K562 (cell line): Measurements from ENCODE around the gene PYCR2. TPM values are rescaled to one million over a fixed set of nuclear protein-coding genes. Genes with fewer than 3 reads are reported as not detected.

Source experiments
- CAMTA2 ChIP-seq: fragments of 250-450 bp; sonication (Bioruptor Pico); conservative IDR thresholded peaks from 2 replicates; pipeline ENCODE4 v1.5.1; 2022
- CBFB ChIP-seq: sonication (generic); formaldehyde crosslinking; IDR thresholded peaks from 2 replicates; pipeline ENCODE4 v1.4.0; 2020; ENCODE audit warnings: mild to moderate bottlenecking, missing genetic modification reagents
- CBX5 ChIP-seq: IDR thresholded peaks from 2 replicates; pipeline ENCODE4 v1.6.1; 2014; ENCODE audit warnings: low read depth, borderline replicate concordance
- CREM ChIP-seq: IDR thresholded peaks from 2 replicates; pipeline ENCODE4 v1.6.1; 2014; ENCODE audit warnings: antibody characterized with exemption, low read depth
- HDAC8 ChIP-seq: fragments of 450-650 bp; IDR thresholded peaks from 2 replicates; pipeline ENCODE4 v1.6.1; 2016; ENCODE audit warnings: mild to moderate bottlenecking, missing genetic modification characterization, moderate library complexity, missing compliant biosample characterization
- ILF3 ChIP-seq: fragments of 450-650 bp; IDR thresholded peaks from 2 replicates; pipeline ENCODE4 v1.6.1; 2018; ENCODE audit warnings: antibody characterized with exemption, mild to moderate bottlenecking, moderate library complexity, borderline replicate concordance
- MAFF ChIP-seq: IDR thresholded peaks from 2 replicates; pipeline ENCODE4 v1.6.1; 2012; ENCODE audit warnings: low read length, improper control_type of control experiment
- MAZ ChIP-seq, 2 experiments: fragments of 450-650 bp in 1 of 2; sonication (generic) in 1 of 2; formaldehyde crosslinking; IDR thresholded peaks in 1 of 2; conservative IDR thresholded peaks in 1 of 2; 2 replicates each; pipeline versions ENCODE4 v1.4.0 to v1.5.0; 2020; ENCODE audit warnings: mild to moderate bottlenecking in 1 of 2, missing genetic modification reagents in 1 of 2
- NEUROD1 ChIP-seq: fragments of 150-350 bp; IDR thresholded peaks from 2 replicates; pipeline ENCODE4 v1.6.1; 2014; ENCODE audit warnings: borderline replicate concordance, low read length, low read depth; ENCODE audit not compliant: partially characterized antibody
- PCBP2 ChIP-seq: fragments of 200-400 bp; formaldehyde crosslinking; IDR thresholded peaks from 2 replicates; pipeline ENCODE4 v1.6.1; 2018; ENCODE audit warnings: low read length, low read depth, mild to moderate bottlenecking, moderate library complexity; ENCODE audit not compliant: poor library complexity, severe bottlenecking
- RFX1 ChIP-seq: fragments of 450-650 bp; IDR thresholded peaks from 2 replicates; pipeline ENCODE4 v1.6.1; 2016; ENCODE audit warnings: mild to moderate bottlenecking, moderate library complexity
- SUPT5H ChIP-seq: fragments of 450-650 bp; IDR thresholded peaks from 2 replicates; pipeline ENCODE4 v1.6.1; 2016
- TRIM24 ChIP-seq, 2 experiments: fragments of 450-650 bp; IDR thresholded peaks; 2 replicates each; pipeline ENCODE4 v1.6.1; 2016
- ZNF316 ChIP-seq: fragments of 450-650 bp; IDR thresholded peaks from 2 replicates; pipeline ENCODE4 v1.6.1; 2016
- polyA plus RNA-seq, 8 experiments: library from polyadenylated mRNA; depleted of rRNA in 4 of 8; stranded (reverse) in 5 of 8; unstranded in 3 of 8; fragments of >200 nt; fragmentation: Nextera tagmentation in 2 of 8; fragmentation: Illumina TruSeq in 1 of 8; extraction: Ambion mirVana in 2 of 8; extraction: Trizol in 1 of 8; gene quantifications; 2 replicates each; pipeline versions ENCODE4 v1.2.1 to v1.2.3, GENCODE V29; 2011 to 2014; ENCODE audit warnings: inconsistent platforms in 1 of 8, missing spikeins in 1 of 8
- total RNA-seq, 7 experiments: library from RNA; depleted of rRNA in 6 of 7; stranded (reverse); fragments of >200 nt in 6 of 7; fragmentation: Illumina TruSeq in 2 of 7; extraction: Trizol in 2 of 7; gene quantifications; 2 replicates each; pipeline versions ENCODE4 v1.2.1 to v1.2.3, GENCODE V29; 2011 to 2021; ENCODE audit warnings: low replicate concordance in 1 of 7
- TF ChIP-seq, protein P1 (sequence below): sonication (generic); formaldehyde crosslinking; IDR thresholded peaks from 2 replicates; pipeline ENCODE4 v1.8.0; 2022; ENCODE audit warnings: mild to moderate bottlenecking, missing genetic modification reagents
- TF ChIP-seq, protein P2 (sequence below), 2 experiments: fragments of 150-350 bp in 1 of 2; IDR thresholded peaks; 2 replicates each; pipeline ENCODE4 v1.6.1; 2012 to 2016; ENCODE audit warnings: low read depth in 2 of 2, low read length in 2 of 2, mild to moderate bottlenecking in 1 of 2, moderate library complexity in 1 of 2
- TF ChIP-seq, protein P3 (sequence below): fragments of 250-450 bp; sonication (Bioruptor Pico); IDR thresholded peaks from 2 replicates; pipeline ENCODE4 v1.8.0; 2021; ENCODE audit warnings: mild to moderate bottlenecking, moderate library complexity
- TF ChIP-seq, protein P4 (sequence below): fragments of 250-450 bp; sonication (Bioruptor Pico); IDR thresholded peaks from 2 replicates; pipeline ENCODE4 v1.5.0; 2020; ENCODE audit warnings: mild to moderate bottlenecking

Gene PYCR2
- total and polyA plus RNA-seq, 9 of the 15 experiments (the other 6 are each of a cell fraction or from before 2014, with no cell fraction given): 5.5 to 219 (median 127) TPM

DNA sequence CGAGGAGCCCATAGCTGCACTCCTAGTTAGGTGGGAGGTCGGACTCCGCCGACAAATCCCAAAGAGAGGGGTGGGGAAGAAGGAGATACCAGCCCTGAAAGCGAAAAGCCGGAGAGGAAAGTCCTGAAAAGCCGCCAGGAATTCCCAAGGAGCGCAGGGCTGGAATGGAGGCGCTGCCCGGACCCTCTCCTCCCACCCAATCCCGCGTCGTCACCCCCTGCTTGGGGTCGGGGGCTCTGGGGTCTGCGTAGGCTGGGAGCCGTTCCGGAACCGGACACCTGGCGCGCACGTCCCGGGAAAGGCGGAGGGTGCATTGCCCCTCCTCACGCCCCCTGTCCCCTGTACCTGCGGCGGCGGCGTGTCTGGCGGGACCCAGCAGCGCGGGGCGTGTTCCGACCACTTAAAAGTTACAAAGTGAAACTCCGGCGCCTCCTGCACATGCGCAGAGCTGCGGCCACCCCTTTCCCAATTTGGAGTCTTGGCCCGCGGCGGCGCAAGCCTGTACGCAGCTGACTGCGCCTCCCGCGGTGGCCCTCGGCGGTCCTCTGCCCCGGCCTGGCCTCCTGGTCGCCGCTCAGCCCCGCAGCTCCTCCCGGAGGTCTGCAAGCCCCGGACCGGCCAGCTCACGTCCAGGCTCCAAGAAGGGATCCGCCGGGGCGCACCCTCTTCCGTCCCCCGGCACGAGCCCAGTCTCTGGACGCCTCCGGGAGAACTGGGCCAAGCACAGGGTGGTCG, 41.9 kb downstream of the PYCR2 start, which contains the start of gene TMEM63A (continued):
- TF ChIP-seq, protein P1, sequence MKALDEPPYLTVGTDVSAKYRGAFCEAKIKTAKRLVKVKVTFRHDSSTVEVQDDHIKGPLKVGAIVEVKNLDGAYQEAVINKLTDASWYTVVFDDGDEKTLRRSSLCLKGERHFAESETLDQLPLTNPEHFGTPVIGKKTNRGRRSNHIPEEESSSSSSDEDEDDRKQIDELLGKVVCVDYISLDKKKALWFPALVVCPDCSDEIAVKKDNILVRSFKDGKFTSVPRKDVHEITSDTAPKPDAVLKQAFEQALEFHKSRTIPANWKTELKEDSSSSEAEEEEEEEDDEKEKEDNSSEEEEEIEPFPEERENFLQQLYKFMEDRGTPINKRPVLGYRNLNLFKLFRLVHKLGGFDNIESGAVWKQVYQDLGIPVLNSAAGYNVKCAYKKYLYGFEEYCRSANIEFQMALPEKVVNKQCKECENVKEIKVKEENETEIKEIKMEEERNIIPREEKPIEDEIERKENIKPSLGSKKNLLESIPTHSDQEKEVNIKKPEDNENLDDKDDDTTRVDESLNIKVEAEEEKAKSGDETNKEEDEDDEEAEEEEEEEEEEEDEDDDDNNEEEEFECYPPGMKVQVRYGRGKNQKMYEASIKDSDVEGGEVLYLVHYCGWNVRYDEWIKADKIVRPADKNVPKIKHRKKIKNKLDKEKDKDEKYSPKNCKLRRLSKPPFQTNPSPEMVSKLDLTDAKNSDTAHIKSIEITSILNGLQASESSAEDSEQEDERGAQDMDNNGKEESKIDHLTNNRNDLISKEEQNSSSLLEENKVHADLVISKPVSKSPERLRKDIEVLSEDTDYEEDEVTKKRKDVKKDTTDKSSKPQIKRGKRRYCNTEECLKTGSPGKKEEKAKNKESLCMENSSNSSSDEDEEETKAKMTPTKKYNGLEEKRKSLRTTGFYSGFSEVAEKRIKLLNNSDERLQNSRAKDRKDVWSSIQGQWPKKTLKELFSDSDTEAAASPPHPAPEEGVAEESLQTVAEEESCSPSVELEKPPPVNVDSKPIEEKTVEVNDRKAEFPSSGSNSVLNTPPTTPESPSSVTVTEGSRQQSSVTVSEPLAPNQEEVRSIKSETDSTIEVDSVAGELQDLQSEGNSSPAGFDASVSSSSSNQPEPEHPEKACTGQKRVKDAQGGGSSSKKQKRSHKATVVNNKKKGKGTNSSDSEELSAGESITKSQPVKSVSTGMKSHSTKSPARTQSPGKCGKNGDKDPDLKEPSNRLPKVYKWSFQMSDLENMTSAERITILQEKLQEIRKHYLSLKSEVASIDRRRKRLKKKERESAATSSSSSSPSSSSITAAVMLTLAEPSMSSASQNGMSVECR (CRISPR knock-in tag): peak; percentile 88
- TF ChIP-seq CAMTA2: no peak
- TF ChIP-seq MAZ (CRISPR knock-in tag; conservative IDR thresholded peaks at IDR 0.05 in 1 of 2, IDR thresholded peaks at IDR 0.05 in 1 of 2): peak; percentile 33 to 37; a peak in 2 of 4 replicates
- no peak for TF ChIP-seq ILF3
- no peak for TF ChIP-seq NEUROD1
- TF ChIP-seq HDAC8: peak; percentile 15; the same call in 1 of the 2 replicates
- TF ChIP-seq CREM: peak; percentile 74
- peak; percentile 78 for TF ChIP-seq SUPT5H
- TF ChIP-seq, protein P2, sequence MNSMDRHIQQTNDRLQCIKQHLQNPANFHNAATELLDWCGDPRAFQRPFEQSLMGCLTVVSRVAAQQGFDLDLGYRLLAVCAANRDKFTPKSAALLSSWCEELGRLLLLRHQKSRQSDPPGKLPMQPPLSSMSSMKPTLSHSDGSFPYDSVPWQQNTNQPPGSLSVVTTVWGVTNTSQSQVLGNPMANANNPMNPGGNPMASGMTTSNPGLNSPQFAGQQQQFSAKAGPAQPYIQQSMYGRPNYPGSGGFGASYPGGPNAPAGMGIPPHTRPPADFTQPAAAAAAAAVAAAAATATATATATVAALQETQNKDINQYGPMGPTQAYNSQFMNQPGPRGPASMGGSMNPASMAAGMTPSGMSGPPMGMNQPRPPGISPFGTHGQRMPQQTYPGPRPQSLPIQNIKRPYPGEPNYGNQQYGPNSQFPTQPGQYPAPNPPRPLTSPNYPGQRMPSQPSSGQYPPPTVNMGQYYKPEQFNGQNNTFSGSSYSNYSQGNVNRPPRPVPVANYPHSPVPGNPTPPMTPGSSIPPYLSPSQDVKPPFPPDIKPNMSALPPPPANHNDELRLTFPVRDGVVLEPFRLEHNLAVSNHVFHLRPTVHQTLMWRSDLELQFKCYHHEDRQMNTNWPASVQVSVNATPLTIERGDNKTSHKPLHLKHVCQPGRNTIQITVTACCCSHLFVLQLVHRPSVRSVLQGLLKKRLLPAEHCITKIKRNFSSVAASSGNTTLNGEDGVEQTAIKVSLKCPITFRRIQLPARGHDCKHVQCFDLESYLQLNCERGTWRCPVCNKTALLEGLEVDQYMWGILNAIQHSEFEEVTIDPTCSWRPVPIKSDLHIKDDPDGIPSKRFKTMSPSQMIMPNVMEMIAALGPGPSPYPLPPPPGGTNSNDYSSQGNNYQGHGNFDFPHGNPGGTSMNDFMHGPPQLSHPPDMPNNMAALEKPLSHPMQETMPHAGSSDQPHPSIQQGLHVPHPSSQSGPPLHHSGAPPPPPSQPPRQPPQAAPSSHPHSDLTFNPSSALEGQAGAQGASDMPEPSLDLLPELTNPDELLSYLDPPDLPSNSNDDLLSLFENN (IDR thresholded peaks at IDR 0.05; ENCODE audit: low read depth in 2 of 2, low read length in 2 of 2): no peak
- TF ChIP-seq PCBP2: no peak
- no peak for TF ChIP-seq ZNF316
- TF ChIP-seq, protein P3, sequence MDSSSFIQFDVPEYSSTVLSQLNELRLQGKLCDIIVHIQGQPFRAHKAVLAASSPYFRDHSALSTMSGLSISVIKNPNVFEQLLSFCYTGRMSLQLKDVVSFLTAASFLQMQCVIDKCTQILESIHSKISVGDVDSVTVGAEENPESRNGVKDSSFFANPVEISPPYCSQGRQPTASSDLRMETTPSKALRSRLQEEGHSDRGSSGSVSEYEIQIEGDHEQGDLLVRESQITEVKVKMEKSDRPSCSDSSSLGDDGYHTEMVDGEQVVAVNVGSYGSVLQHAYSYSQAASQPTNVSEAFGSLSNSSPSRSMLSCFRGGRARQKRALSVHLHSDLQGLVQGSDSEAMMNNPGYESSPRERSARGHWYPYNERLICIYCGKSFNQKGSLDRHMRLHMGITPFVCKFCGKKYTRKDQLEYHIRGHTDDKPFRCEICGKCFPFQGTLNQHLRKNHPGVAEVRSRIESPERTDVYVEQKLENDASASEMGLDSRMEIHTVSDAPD (CRISPR knock-in tag): no peak
- TF ChIP-seq, protein P4, sequence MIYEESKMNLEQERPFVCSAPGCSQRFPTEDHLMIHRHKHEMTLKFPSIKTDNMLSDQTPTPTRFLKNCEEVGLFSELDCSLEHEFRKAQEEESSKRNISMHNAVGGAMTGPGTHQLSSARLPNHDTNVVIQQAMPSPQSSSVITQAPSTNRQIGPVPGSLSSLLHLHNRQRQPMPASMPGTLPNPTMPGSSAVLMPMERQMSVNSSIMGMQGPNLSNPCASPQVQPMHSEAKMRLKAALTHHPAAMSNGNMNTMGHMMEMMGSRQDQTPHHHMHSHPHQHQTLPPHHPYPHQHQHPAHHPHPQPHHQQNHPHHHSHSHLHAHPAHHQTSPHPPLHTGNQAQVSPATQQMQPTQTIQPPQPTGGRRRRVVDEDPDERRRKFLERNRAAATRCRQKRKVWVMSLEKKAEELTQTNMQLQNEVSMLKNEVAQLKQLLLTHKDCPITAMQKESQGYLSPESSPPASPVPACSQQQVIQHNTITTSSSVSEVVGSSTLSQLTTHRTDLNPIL (CRISPR knock-in tag): no peak
- TF ChIP-seq MAFF: no peak
- no peak for TF ChIP-seq TRIM24 (IDR thresholded peaks at IDR 0.05)
- TF ChIP-seq CBFB (CRISPR knock-in tag): no peak
- TF ChIP-seq RFX1: no peak
- TF ChIP-seq CBX5: 0 out of 2 replicates have a peak, but pooled peaks have one; percentile 10
